Fibroblast of upper back skin (primary cell): ENCODE measurements around the gene HKDC1.

Source experiments
- DNase-seq: peaks from one replicate; pipeline ENCODE4 v3.0.0-alpha.2; 2013

HKDC1 gene

GRCh38 chr10:69217119-69217754, 2.9 kb upstream of the HKDC1 start:
- peak; percentile 90 for DNase-seq

- DNase-seq, result peak; percentile 44
Observed at GRCh38 chr10:69218831-69219230, 1.3 kb upstream of the HKDC1 start.

DNA sequence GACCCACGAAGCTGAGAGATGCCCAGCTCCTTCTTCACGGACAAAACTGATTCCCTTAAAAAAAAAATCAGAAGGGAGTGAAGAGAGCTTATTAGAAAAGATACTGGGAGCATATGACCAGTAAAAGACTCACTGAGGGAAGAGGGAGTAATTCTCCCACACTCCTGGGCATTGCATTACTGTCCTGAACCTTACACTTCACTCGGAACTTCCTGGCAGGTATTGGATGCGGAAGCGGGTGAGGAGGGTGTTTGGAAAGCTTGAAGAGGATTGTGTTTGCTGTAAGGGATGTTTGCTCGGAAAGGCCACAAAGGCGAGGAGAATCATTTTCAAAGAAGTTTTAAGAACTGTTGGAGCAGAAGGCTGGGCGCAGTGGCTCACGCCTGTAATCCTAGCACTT, 375 bp downstream of the HKDC1 start:
- no peak for DNase-seq

- DNase-seq, result peak; percentile 60
Observed at GRCh38 chr10:69222157-69223027, 2.3 kb downstream of the HKDC1 start.

- no peak for DNase-seq
Observed at GRCh38 chr10:69223028-69223342, 2.9 kb downstream of the HKDC1 start.

DNA sequence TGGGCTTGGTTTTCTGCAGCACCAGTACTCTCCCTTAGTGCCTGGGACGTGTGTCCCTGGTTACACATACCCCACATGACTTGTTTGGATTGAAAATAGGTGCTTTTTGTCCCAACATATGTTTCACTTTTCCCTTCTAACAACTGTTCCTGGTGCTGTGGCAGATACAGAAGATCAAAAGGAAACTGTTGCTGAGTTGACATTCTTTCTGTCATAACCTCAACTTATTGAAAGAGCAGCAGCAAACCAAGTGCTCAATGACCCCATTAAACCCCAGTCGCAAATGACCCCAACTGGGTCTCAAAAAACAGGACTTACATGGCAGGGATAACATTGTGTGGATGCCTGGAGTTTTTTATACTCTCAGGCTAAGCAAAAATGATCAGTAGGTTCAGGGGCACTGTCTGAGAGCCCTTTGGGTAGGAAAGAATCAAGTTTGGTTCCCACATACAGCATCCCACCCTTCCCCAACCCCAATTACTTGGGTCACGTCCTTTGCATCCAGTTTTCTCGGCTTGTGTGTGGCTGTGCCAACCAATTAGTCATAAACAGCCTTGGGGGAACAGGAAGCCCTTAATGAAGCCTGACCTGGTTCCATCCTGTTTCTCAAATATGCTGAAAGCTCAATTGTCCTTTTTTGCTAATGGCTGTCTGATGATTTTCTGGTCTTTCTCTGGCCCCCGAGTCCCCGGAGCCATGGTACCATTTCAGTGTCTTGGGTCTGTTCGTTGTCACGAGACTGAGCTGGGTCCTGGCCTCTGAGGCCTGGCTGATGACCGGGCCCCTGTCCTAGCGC, 4.9 kb downstream of the HKDC1 start:
- peak; percentile 12 for DNase-seq

GRCh38 chr10:69225681-69226080, 5.5 kb downstream of the HKDC1 start:
- DNase-seq, result no peak

GRCh38 chr10:69226919-69227450, 6.9 kb downstream of the HKDC1 start:
- no peak for DNase-seq

DNA sequence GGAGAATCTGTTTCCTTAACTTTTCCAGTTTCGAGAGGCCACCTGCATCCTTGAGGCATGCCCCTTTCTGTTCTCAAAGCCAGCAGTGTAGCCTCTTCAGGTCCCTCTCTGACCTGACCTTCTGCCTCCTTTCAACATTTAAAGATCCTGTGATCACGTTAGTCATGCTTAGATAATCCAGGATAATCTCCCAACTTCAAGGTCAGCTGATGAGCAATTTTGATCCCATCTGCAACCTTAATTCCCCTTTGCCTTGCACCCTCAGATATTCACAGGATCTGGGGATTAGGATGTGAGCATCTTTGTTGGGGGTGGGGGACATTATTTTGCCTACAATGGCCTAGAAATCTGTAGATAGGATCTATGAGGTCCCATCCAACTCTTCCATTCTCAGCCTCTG, 8.0 kb downstream of the HKDC1 start:
- DNase-seq, result no peak

DNA sequence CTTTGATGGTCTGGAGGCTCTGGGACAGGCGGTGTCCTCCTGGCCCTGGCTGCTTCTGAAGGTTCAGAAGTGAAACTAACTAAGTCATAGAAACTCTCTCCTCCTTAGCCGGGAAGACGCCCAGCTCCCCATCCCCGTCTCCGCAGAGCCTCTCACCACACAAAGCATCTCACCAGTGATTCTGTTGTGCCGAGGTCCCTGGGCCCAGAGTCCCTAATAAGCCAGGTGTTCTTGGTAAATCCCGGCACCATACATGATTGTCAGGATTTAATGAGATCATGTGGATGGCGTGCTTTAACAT, 9.4 kb downstream of the HKDC1 start:
- DNase-seq, result no peak

DNA sequence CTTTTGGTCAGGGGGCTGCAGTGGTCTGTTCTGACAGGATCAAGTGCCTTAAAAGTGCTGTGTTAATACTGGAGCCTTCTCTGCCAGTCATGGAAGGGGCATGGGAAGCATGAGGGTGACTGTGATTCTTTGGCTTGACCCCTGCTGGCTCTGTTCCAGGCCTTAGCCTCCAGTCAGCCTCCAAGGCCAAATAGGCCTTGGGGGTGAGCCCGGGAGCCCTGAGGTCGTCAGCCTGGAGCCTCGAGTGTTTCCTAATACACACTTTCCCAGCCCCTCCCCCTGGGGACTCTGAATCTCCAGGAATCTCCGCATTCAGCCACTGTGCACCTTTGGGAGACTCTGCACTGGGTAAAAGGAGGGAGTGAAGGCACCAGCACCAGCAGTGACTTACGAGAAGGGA, 10.0 kb downstream of the HKDC1 start:
- no peak for DNase-seq

GRCh38 chr10:69232252-69232651, 12.1 kb downstream of the HKDC1 start:
- DNase-seq, result peak; percentile 74

- peak; percentile 13 for DNase-seq
Observed at GRCh38 chr10:69232736-69233480, 12.8 kb downstream of the HKDC1 start.

DNA sequence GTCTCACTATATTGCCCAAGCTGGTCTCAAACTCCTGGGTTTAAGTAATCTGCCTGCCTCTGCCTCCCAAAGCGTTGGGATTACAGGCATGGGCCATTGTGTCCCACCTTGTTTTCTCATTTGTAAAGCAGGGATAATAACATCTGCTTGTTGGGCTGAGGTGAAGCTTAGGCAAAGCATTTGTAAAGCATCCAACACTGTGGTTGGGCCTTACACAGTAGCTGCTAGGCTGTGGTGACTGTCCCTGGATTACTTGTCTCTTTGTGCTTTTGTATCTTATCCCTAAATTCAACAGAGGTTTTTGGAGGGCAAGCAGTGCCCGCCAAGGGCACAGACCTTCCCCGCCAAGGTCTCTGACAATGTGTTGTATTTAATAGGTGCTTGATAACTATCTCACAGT, 14.3 kb downstream of the HKDC1 start:
- no peak for DNase-seq

- peak; percentile 75 for DNase-seq
Observed at GRCh38 chr10:69237528-69238159, 17.5 kb downstream of the HKDC1 start.

- no peak for DNase-seq
Observed at GRCh38 chr10:69239136-69239535, 19.0 kb downstream of the HKDC1 start.

- no peak for DNase-seq
Observed at GRCh38 chr10:69239816-69240434, 19.8 kb downstream of the HKDC1 start.

DNA sequence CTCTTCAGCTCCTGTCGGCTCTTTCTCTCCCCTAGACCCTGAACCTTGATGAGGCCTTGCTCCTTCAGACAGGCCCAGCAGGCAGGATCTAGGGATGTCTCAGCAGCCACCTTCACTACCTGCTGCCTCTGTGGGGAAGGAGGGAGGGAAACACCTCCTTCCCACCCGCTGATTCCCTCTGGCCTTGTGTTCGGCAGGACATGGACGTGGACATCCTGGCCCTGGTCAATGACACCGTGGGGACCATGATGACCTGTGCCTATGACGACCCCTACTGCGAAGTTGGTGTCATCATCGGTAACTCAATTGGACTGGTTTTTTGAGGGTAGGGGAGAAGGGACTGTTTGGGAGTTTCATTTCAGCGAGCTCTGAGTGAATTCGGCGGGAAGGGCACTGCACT, 20.3 kb downstream of the HKDC1 start:
- DNase-seq, result no peak

GRCh38 chr10:69241575-69241974, 21.4 kb downstream of the HKDC1 start:
- peak; percentile 17 for DNase-seq

- no peak for DNase-seq
Observed at GRCh38 chr10:69242040-69242851, 22.1 kb downstream of the HKDC1 start.

DNA sequence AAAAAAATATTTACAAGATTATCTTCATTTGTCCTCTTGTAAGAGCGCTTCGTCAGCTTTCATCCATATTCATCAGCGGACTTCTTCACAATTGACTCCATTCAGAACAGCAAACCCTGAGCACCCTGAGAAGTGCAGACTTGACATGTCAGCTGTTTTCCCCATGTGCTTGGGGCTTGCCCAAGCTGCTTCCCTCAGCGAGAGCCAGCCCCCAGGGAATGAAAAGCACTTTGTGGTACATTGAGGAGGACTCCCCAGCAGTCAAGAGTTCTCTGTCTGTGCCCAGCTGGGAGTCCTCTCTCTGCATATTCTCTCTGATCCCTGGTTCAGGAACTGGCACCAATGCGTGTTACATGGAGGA, 22.7 kb downstream of the HKDC1 start:
- no peak for DNase-seq
